ENCODE results near the gene TRMT5. TPM values are rescaled to one million over a fixed set of nuclear protein-coding genes. Genes with fewer than 3 reads are reported as not detected.

The TRMT5 gene, protein sequence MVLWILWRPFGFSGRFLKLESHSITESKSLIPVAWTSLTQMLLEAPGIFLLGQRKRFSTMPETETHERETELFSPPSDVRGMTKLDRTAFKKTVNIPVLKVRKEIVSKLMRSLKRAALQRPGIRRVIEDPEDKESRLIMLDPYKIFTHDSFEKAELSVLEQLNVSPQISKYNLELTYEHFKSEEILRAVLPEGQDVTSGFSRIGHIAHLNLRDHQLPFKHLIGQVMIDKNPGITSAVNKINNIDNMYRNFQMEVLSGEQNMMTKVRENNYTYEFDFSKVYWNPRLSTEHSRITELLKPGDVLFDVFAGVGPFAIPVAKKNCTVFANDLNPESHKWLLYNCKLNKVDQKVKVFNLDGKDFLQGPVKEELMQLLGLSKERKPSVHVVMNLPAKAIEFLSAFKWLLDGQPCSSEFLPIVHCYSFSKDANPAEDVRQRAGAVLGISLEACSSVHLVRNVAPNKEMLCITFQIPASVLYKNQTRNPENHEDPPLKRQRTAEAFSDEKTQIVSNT
- 12.3 to 15.6 TPM (median 14.3 TPM) in 5 replicates for total RNA-seq (2022; extraction: Qiagen RNA extraction)

DNA sequence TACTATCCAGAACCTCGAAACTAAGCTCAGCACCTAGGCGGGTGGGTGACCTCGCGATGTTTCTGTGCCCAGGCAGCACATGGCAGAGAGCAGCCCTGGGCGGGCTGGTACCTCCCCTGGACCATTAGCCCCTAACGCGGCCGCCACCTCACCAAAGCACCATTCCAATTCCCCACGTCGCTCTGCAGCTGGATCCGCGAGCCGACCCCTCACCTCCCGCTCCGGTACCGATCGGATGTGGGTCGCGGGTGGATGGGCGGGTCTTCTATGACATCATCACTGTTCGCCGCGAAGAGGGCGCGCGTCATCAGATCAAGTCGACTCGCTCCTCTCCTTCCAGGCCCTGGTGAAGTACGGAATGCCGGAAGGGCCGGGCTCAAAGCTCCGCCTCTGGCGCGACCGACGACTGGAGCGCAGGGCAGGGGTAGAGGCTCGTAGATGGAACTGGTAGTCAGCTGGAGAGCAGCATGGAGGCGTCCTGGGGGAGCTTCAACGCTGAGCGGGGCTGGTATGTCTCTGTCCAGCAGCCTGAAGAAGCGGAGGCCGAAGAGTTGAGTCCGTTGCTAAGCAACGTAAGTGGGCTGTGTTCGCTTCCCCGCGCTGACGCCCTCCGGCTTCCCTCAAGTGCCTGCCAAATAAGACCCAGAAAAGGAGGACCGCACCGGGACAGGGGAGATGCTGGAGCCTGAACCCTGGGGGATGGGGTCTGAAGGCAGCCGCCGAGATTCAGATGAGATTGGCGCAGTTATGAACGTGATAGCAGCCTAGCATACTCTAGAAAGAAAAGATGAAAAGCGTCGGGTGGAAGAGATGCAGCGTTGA, at the start of gene TRMT5, which contains the start of gene SLC38A6:
TSS of gene TRMT5 (minus strand) at position 269 of the 822 bp plus-strand sequence. CDS start at position 163, 106 bp downstream.
TSS of gene SLC38A6 (plus strand) at position 435 of the 822 bp plus-strand sequence. CDS start at position 468, 33 bp downstream.

Other genes starting within 250 kb of the TRMT5 start
- 38.5 to 52.9 TPM (median 38.9 TPM) in 5 replicates for gene MNAT1, start 246.3 kb downstream of the TRMT5 start, total RNA-seq (2022; extraction: Qiagen RNA extraction)
- 14.1 to 22.3 TPM (median 17.3 TPM) in 5 replicates for gene SLC38A6, start 166 bp upstream of the TRMT5 start, total RNA-seq (2022; extraction: Qiagen RNA extraction)

All from A549 treated with Mapracorat at 1 μM for 4 hours (cell line).